MV-4-11 (cell line): ENCODE results near the gene ADSS2.
"Not testable (repeated sequence)": the region's sequence is repeated elsewhere in the genome, so short reads cannot be mapped to it uniquely, and the experiment has no call there.

ENCODE experiments used
- DNase-seq: peaks from one replicate; lab custom pipeline; 2025; lab: John Stamatoyannopoulos, UW

ADSS2 gene

DNA sequence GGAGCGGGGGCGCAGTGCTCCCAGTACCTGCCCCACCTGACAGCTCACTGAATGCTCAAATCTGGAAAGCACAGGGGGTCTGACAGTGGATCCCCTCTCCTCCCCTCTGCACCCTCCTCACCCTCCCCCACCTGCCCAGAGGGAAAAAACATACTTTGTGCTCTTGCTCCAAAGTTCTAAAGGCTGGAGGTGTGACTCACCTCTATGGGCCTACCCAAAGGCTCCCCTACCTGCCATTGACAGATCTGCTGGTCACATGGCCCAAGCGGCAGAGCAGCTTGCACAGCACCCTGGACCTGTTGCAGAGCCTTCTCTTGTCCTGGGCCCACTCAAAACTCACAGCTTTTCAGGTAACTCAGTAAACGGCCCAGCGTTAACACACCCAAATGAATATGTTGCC, 55.7 kb downstream of the ADSS2 start:
- no peak for DNase-seq

DNA sequence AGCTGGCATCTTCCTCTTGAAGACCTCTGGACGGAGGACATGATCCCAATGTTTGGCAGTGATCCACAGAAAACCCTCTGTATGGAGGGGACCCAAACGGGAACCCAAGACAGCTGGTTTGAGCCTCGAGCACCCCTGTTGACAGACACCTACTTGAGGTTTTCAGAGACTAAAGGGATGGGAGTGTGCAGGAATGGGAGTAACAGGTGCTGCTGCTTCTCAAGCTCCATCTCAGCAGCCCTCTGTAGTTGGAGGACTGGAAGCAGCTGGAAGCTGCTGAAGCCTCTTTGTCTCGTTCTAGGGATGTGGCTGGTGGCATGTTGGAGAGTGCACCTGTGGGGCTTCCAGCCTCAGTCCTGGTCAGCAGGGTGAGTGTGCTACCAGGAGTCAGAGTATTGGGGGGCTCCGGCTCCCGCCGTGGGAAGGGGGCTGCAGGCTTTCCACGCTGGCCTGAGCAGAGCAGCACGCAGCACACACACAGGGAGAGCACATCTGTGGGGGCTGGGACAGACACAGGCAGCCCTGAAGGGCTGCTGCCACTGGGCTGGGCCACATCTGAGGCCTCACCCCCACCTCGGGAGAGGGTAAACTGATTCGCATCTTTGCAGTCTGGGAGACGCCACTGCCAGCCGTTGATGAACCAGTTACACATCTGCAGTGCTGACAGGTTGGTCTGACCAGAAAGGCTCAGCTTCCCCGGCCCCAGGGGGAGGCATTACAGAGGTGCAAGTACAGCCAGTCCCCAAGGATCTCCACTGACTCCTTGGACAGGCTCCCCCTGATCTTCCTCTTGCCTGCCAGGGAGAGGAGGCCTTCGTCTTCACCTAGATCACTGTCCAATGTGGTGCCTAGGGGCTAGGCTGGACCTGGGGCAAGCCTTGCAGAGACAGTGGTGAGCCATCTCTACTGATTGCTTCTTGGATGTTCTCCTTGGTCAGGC, 56.6 kb downstream of the ADSS2 start:
- DNase-seq, result no peak

GRCh38 chr1:244394346-244394745, 57.4 kb downstream of the ADSS2 start:
- DNase-seq, result no peak

DNA sequence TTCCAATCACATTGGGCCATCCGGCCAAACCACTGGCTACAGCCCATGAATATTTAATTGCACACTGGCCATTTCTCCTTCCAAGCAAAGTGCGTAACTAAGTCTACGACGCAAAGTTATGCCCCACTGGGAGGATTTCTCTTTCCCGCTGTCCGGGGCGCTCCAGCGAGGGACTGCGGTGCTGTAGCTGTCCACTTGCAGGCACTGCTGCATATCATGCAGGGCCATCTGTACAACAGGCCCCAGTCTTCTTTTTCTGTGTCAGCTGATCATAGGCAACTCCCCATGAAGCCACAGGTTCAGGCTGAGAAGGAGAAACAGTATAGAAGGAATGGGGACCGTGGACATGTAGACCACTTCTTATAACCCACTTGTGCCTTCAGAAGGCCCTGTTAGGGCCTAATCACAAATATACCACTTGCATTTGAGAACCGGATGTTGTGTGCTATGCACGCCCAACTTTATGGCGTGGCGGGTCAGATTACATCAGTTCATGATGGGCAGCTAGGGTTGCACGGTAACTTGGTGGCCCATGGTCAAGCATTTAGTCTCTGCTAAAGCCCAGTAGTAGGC, 58.0 kb downstream of the ADSS2 start:
- no peak for DNase-seq

DNA sequence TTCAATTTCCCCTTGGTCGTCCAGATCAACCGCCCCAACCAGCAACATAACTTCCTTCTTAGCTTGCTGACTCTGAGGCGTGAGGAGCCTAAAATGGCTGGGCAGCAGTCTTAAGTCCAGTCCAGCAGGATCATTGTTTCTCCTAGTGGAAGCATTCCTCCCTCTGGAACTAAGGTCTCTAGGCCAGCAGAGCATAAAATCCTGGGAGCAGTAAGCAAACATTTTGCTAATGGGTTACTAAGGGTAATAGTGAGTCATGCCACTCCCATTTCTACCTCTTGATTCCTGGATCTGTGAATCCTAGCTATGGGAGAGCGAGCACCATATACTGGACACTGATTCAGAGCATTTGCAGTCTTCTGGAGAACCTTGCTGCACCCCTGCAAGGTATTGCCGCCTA, 59.9 kb downstream of the ADSS2 start:
- DNase-seq, result no peak

- no peak for DNase-seq
Measured at GRCh38 chr1:244388961-244389360, 62.7 kb downstream of the ADSS2 start.

DNA sequence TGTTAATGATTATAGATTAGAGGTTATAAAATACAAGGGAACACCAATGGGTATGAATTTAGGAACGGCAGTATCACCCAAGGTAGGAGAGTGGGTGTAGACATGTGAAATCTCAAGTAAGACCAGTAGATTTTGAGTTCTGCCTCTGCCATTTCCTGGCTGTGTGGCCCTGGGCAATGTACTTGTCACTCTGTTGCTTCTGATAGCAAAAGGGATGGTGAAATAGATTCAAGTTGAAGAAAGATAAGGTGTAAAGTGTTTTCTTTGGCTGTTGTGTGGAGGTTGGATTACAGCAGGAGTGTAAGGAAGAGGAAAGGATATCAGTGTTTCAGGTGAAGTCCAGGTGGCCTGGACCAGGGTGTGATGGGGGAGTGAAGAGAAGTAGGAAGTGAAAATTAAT, 64.3 kb downstream of the ADSS2 start:
- DNase-seq, result no peak

DNA sequence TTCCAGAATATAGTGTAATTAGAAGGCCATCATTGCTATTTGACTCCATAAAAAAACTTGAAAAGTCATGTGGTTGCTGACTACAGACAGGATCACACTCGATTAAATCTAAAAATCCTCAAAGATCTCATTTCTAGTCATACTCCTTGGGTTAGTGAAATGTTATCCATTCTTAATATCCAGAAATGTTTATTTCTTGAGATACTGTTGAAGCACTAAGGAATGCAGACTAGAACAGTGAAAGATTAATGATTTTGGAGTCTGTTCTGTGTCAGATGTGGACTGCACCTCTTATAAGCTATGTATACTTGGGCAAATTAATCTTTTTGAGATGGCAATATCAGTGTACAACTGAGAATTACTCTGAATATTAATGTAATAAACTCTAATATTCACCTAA, 65.1 kb downstream of the ADSS2 start:
- no peak for DNase-seq

DNA sequence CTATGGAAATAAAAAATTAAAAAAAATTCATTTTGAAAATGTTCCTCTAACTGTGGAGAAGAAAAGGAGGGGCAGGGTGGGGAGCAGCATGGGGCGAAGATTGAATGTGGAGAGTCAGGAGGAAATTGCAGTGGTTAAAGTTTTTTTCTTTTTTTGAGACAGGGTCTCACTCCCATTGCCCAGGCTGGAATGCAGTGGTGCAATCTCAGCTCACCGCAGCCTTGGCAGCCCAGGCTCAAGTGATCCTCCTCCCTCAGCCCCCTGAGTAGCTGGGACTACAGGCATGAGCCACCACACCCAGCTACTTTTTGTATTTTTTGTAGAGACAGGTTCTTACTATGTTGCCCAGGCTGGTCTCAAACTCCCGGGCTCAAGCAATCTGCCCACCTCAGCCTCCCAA, 67.6 kb downstream of the ADSS2 start:
- DNase-seq, result no peak

DNA sequence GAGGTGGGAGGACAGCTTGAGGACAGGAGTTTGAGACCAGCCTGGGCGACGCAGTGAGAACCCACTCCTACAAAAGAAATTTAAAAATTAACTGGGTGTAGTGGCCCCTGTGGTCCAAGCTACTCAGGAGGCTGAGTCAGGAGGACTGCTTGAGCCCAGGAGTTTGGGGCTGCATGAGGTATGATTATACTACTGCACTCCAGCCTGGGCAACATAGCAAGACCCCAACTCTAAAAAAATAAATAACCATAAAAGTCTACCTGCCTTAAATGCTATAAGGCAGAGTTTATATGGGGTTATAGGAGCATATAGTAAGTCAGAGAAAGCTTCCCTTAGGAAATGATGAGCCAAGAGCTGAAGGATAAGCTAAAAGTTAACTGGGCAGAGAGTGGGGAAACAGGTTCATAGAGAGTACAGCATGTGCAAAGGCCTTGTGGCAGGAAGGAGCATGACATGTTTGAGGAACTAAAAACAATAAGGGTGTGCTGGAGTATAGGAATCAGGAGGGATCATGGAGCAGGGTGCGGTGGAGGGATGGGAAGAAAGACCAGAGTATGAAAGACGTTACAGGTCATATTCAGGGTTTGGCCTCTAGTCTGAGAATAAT, 68.3 kb downstream of the ADSS2 start:
- DNase-seq, result no peak

GRCh38 chr1:244381878-244382565, 69.7 kb downstream of the ADSS2 start:
- DNase-seq, result no peak

DNA sequence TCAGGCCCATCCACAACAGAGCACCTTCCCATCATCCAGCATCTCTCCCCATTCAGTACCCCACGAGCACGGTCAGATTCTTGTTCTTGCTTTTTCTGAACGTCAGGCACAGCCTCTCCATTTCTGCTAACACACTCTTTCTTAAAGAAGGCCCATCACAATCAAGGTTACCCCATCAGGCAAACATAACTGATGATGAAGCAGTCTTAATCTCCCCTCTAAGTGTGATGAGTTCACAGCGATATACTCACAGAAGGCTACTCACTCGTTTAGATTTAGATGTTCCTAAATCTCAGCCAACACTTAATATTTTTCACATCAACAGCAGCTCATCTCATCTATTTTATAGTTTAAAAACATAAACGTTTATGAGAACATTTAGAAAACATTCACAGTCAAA, 75.6 kb downstream of the ADSS2 start:
- DNase-seq, result no peak

- DNase-seq, result no peak
Measured at GRCh38 chr1:244375051-244375450, 76.7 kb downstream of the ADSS2 start.

DNA sequence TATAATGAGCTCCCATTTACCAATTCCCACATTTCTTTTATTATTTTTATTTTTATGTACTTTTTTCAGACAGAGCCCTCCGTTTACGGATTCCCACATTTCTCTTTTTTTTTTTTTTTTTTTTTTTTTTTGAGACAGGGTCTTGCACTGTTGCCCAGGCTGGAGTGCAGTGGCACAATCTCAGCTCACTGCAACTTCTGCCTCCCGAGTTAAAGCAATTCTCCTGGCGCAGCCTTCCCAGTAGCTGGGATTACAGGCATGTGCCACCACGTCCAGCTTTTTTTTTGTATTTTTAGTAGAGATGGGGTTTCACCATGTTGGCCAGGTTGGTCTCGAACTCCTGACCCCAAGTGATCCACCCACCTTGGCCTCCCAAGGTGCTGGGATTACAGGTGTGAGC, 77.2 kb downstream of the ADSS2 start:
- DNase-seq, result not testable (repeated sequence)

- DNase-seq, result peak; percentile 26
Measured at GRCh38 chr1:244371242-244372141, 80.2 kb downstream of the ADSS2 start.

DNA sequence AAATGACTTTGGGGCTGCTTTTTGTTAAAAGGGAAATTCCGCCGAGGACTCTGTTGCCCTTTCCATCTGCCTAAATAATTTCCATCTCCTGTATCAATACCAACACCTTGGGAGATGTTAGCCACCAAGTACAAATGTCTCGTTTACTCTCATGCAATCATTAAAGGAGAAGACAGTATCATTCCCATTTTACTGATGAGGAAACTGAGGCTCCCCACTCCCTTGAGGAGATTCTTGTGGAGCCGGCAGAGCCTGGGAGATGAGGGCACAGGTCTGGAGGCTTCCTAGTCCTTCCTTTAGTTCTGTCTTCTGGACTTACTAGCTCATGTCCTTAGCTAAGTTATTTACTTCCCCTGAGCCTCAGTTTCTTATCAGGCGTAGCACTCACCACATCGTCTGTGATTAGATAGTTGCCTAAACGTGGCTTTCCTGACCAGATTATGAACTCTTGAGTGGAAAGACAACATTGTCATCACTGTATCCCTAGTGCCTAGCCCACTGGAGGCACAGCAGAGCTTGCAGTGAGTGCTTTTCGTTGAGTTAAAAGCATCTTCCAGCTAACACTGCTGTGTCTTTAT, 81.6 kb downstream of the ADSS2 start:
- no peak for DNase-seq

DNA sequence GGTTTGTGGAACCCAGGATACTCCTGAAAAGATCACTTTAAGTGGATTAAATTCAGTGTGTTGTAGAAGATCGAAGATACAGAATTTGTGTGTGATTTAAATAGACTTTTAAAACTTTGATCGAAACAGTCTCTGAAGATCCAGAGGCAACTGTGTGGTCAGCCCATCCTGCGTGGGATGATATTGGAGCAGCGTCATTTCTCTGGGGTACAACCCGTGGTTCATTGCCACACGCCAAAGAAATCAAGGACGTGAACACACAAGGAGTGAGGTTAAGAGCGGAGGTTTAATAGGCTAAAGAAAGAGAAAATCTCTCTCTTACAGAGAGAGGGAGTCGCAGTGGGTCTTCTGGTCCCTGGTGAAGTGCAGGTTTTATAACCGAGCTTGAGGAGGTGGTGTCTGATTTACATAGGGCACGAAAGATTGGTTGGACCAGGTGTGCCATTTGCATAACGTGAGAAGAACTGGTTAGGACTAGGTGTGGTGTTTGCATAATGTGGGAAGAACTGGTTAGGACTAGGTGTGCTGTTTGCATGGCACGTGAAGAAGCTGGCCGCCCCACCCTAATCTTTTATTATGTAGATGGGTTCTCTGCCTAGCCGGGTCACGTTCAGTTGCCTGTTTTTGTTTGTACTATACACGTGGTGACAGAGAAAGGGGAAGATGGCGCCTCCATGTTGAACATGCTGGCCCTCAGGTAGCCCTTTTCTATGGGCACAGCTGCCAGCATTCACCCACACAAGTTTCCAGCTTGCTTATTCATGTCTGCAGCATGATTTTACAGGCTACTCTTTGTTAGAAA, 82.3 kb downstream of the ADSS2 start:
- DNase-seq, result no peak

- peak; percentile 71 for DNase-seq
Measured at GRCh38 chr1:244368279-244368678, 83.4 kb downstream of the ADSS2 start.

GRCh38 chr1:244367399-244368114, 84.2 kb downstream of the ADSS2 start:
- DNase-seq, result no peak

DNA sequence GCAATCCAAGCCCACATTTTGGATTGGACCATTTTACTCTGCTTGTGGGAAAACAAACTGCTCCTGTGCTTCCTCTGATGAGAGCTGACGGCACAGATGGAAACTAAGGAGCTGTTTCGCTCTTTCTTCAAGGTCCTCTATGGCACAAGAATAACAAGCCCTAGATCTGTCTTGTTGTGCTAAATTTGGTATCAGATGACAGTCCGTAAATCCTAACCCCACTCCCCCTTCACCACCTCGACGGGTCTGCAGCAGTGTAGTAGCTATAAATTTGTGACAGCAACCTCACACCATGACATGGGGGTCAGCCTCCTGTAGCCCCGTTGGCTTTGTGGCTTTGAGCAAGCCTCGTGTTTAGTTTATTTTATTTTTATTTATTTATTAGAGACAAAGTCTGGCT, 85.9 kb downstream of the ADSS2 start:
- DNase-seq, result no peak
